ENCODE results near the gene LMLN.

DNA sequence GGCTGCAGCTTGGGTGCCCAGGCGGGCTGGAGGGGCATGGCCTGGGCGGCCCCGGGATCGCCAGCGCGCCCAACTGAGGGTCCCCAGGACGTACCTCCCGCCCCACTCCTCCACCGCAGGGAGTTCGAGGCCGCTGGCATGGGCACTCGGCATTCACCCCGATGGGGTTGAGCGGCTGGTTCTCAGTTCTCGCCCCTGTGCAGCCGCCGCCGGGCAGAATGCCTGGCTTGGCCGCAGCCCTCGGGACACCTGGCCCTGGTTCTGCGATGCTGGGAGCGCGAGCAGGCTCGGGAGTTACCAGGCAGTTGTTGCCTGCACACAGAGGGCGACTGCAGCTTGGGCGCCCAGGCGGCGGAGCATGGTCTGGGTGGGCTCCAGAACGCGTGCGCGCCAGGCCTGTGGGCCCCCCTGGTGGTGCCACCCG, 121.4 kb downstream of the LMLN start:
- TF ChIP-seq, protein P1, sequence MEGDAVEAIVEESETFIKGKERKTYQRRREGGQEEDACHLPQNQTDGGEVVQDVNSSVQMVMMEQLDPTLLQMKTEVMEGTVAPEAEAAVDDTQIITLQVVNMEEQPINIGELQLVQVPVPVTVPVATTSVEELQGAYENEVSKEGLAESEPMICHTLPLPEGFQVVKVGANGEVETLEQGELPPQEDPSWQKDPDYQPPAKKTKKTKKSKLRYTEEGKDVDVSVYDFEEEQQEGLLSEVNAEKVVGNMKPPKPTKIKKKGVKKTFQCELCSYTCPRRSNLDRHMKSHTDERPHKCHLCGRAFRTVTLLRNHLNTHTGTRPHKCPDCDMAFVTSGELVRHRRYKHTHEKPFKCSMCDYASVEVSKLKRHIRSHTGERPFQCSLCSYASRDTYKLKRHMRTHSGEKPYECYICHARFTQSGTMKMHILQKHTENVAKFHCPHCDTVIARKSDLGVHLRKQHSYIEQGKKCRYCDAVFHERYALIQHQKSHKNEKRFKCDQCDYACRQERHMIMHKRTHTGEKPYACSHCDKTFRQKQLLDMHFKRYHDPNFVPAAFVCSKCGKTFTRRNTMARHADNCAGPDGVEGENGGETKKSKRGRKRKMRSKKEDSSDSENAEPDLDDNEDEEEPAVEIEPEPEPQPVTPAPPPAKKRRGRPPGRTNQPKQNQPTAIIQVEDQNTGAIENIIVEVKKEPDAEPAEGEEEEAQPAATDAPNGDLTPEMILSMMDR (conservative IDR thresholded peaks at IDR 0.05 in 1 of 2, IDR thresholded peaks at IDR 0.05 in 1 of 2; ENCODE audit: low read depth in 1 of 2, low read length in 2 of 2): no peak
- peak; percentile 34 for TF ChIP-seq EZH2 (IDR thresholded peaks at IDR 0.05; ENCODE audit: low read length, missing control alignments)

Measured in fibroblast of lung (primary cell).